AG20443 (cell line): ENCODE measurements around the gene TSC1.

Source experiments
- DNase-seq: peaks from one replicate; pipeline ENCODE4 v3.0.0; 2012; ENCODE audit warnings: low spot score, mixed read lengths

The TSC1 gene

GRCh38 chr9:132863096-132863495 is 81.3 kb downstream of the TSC1 start:
- no peak for DNase-seq

- DNase-seq: no peak
These were observed 81.9 kb downstream of the TSC1 start for GRCh38 chr9:132862533-132862932.

GRCh38 chr9:132861666-132862065 is 82.8 kb downstream of the TSC1 start:
- no peak for DNase-seq

GRCh38 chr9:132858751-132859150 is 85.7 kb downstream of the TSC1 start:
- no peak for DNase-seq

- peak; percentile 53 for DNase-seq
These were observed 86.6 kb downstream of the TSC1 start for GRCh38 chr9:132857616-132858342.

DNA sequence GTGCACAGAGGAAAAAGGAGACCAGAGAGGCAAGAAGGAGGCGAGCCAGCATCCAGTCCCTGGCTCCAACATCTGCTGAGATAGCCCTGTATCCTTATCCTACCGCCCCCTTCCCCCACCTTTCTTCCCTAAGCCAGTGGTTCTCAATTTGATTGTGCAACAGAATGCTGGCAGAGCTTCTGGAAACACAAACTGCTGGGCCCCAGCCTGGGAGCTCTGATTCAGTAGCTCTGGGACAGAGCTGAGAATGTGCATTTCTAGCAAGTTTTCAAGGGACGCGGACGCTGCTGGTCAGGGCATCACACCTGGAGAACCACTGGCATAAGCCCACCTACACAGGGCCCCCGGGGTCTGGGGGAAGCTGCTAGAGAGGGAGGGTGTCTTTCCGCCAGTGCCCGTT is 87.4 kb downstream of the TSC1 start:
- peak; percentile 83 for DNase-seq

DNA sequence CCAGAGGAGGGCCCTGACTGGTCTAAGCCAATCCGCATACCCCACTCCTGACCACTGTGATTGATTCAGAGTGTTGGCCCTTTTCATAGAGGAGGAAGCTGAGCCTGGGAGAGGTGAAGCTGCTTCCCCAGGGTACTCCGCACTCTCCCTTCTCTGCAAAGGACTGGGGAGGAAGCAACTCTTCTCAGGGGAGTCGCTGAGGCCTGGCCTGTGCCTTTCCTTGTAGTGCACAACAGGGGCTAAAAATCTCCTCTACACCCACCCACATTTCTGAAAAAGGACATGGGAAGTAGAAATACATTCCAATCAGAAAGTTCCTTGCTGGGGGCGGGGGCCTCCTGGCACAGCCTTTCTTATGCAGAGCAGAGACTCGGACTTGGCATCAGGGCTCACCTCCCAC is 88.5 kb downstream of the TSC1 start:
- no peak for DNase-seq

DNA sequence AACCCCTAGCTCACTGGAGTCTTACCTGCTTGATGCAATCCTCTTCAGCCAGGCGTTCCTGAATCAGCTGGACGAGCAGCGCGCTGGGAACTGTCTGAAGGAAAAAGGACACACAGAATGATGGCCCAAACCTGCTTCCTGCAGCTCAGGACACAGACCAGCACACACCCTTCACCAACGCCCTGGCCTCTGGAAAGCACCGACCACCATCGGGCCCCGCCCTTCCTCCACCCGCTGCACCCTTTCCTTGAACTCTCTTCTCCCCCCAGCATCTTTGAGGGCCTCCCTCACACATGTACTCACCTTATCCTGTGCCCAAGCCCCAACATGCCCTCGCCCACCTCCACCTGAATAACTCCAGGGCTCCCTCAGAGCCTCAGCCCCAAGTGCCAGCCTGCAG is 89.6 kb downstream of the TSC1 start:
- no peak for DNase-seq

- no peak for DNase-seq
These were observed 90.9 kb downstream of the TSC1 start for GRCh38 chr9:132853482-132853881.

DNA sequence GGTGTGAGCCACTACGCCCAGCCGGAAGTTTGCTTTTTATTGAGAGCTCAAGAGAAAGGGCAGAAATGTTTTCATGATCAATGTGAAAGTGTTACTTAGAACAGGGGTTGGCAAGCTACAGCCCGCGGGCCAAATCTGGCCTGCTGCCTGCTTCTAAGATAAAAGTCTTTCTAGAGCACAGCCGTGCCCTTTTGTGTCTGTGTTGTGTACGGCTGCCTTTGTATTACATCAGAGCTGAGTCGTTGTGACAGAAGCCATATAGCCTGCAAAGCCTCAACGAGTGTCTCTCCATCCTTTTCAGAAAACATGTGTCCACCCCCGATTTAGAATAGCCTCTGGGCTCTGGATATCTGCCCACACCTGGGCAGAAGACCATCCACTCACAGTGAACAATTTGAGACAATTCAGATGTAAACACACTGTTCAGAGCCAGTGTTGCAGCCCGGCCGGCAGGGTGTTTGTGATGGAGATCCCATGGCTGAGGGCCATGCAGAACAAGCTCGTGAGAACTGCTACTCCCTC is 95.2 kb downstream of the TSC1 start:
- DNase-seq: no peak

DNA sequence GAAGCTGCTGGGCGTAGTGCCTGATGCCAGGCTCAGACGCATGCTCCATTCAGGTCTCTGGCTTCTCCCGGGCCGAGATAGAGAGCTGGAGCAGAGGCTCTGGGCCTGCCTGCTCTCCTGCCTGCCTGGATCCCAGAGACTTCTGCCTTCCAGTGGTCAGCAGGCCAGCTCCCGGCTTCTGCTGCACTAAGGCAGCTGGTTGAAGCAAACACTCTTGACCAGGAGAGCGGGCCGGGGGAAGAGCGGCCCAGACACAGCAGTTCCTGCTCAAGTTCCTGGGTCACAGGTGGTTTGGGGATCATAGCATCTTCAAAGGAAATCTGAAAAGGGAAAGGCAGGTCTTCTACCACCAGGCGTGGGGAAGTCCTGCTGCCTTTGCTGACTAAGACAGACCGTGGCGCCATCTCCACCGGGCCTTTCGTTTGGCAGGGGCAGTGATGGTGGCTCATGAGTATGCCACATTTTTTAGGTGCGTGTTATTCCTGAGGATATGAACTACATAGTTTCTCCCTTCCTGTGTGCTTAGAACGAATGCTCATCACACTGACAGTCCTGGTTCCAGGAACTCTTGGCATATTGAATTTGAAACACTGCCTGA is 97.4 kb downstream of the TSC1 start:
- no peak for DNase-seq

GRCh38 chr9:132846109-132846917 is 98.1 kb downstream of the TSC1 start:
- DNase-seq: no peak

GRCh38 chr9:132842124-132843044 is 102.0 kb downstream of the TSC1 start:
- DNase-seq: no peak
